HepG2 (cell line): ENCODE data around the gene GPBAR1. TPM values are rescaled to one million over a fixed set of nuclear protein-coding genes. Genes with fewer than 3 reads are reported as not detected.
A peak's percentile ranks its signal among the peaks of the same experiment; 100 is the strongest.

Experiments used
- HCFC1 ChIP-seq: fragments of 150-350 bp; IDR thresholded peaks from 2 replicates; pipeline ENCODE4 v1.6.1; 2014; ENCODE audit warnings: low read depth, low read length
- ISL2 ChIP-seq: sonication (generic); formaldehyde crosslinking; IDR thresholded peaks from 2 replicates; pipeline ENCODE4 v1.5.0; 2020; ENCODE audit warnings: missing genetic modification reagents
- KDM3A ChIP-seq: IDR thresholded peaks from 2 replicates; pipeline ENCODE4 v1.6.1; 2018; ENCODE audit warnings: low read depth, missing compliant biosample characterization
- KMT2B ChIP-seq: IDR thresholded peaks from 2 replicates; pipeline ENCODE4 v1.6.1; 2016; ENCODE audit warnings: missing genetic modification reagents, missing compliant biosample characterization
- MAFK ChIP-seq, 2 experiments: IDR thresholded peaks in 1 of 2; conservative IDR thresholded peaks in 1 of 2; 2 replicates each; pipeline ENCODE4 v1.6.1; 2011; ENCODE audit warnings: improper control_type of control experiment in 2 of 2, low read length in 2 of 2
- MTA3 ChIP-seq: sonication (generic); formaldehyde crosslinking; IDR thresholded peaks from 2 replicates; pipeline ENCODE4 v1.4.0; 2020; ENCODE audit warnings: missing genetic modification reagents
- NR3C1 ChIP-seq: sonication (generic); formaldehyde crosslinking; IDR thresholded peaks from 2 replicates; pipeline ENCODE4 v1.4.0; 2020; ENCODE audit warnings: missing genetic modification reagents
- PCBP1 ChIP-seq: fragments of 200-400 bp; formaldehyde crosslinking; IDR thresholded peaks from 2 replicates; pipeline ENCODE4 v1.6.1; 2017; ENCODE audit warnings: mild to moderate bottlenecking, low read depth, low read length, borderline replicate concordance
- RARA ChIP-seq: IDR thresholded peaks from 2 replicates; pipeline ENCODE4 v1.6.1; 2016; ENCODE audit warnings: missing genetic modification reagents, missing compliant biosample characterization
- SIN3A ChIP-seq: IDR thresholded peaks from 2 replicates; pipeline ENCODE4 v1.6.1; 2011; ENCODE audit warnings: low read depth, mild to moderate bottlenecking, control low read depth, low read length, borderline replicate concordance
- SNAPC2 ChIP-seq: sonication (generic); formaldehyde crosslinking; IDR thresholded peaks from 2 replicates; pipeline ENCODE4 v1.8.1; 2022; ENCODE audit warnings: mild to moderate bottlenecking, missing genetic modification reagents
- YEATS2 ChIP-seq: sonication (generic); formaldehyde crosslinking; IDR thresholded peaks from 2 replicates; pipeline ENCODE4 v1.4.0; 2020; ENCODE audit warnings: missing genetic modification reagents, borderline replicate concordance
- ZMAT3 ChIP-seq: sonication (generic); formaldehyde crosslinking; conservative IDR thresholded peaks from 2 replicates; pipeline ENCODE4 v1.7.0; 2021; ENCODE audit warnings: missing genetic modification reagents
- ZNF232 ChIP-seq: sonication (generic); formaldehyde crosslinking; IDR thresholded peaks from 2 replicates; pipeline ENCODE4 v1.4.0; 2020; ENCODE audit warnings: missing genetic modification reagents, borderline replicate concordance
- ZNF329 ChIP-seq: sonication (generic); formaldehyde crosslinking; IDR thresholded peaks from 2 replicates; pipeline ENCODE4 v1.9.0; 2021; ENCODE audit warnings: low read depth, mild to moderate bottlenecking, missing genetic modification reagents
- ZNF616 ChIP-seq: sonication (generic); formaldehyde crosslinking; IDR thresholded peaks from 2 replicates; pipeline ENCODE4 v1.5.0; 2020; ENCODE audit warnings: low read depth, mild to moderate bottlenecking, missing genetic modification reagents
- ZNF746 ChIP-seq: sonication (generic); formaldehyde crosslinking; IDR thresholded peaks from 2 replicates; pipeline ENCODE4 v1.8.0; 2022; ENCODE audit warnings: mild to moderate bottlenecking, missing genetic modification reagents
- ZNF878 ChIP-seq: sonication (generic); formaldehyde crosslinking; IDR thresholded peaks from 2 replicates; pipeline ENCODE4 v1.8.1; 2023; ENCODE audit warnings: mild to moderate bottlenecking, missing genetic modification reagents, moderate library complexity
- ZSCAN22 ChIP-seq: sonication (generic); formaldehyde crosslinking; IDR thresholded peaks from 2 replicates; pipeline ENCODE4 v1.4.0; 2020; ENCODE audit warnings: mild to moderate bottlenecking, missing genetic modification reagents
- ZSCAN9 ChIP-seq: IDR thresholded peaks from 2 replicates; pipeline ENCODE4 v1.6.1; 2016; ENCODE audit warnings: borderline replicate concordance
- polyA plus RNA-seq, 8 experiments: library from polyadenylated mRNA; depleted of rRNA in 3 of 8; stranded (reverse) in 7 of 8; unstranded in 1 of 8; fragments of >200 nt; fragmentation: Illumina TruSeq in 4 of 8; extraction: Trizol in 4 of 8; gene quantifications; 2 replicates each; pipeline versions ENCODE4 v1.2.1 to v1.2.3, GENCODE V29; 2011 to 2016; ENCODE audit warnings: low read depth in 4 of 8, missing spikeins in 1 of 8, mixed read lengths in 1 of 8; ENCODE audit not compliant: insufficient read depth in 1 of 8
- total RNA-seq, 5 experiments: library from RNA; depleted of rRNA; stranded (reverse); fragments of >200 nt; fragmentation: Illumina TruSeq; extraction: Trizol; gene quantifications; 2 replicates each; pipeline ENCODE4 v1.2.3, GENCODE V29; 2016; ENCODE audit warnings: low read depth in 1 of 5
- TF ChIP-seq, protein P1 (sequence below): sonication (generic); formaldehyde crosslinking; conservative IDR thresholded peaks from 2 replicates; pipeline ENCODE4 v1.8.0; 2022; ENCODE audit warnings: low read depth, missing genetic modification reagents
- TF ChIP-seq, protein P2 (sequence below): sonication (generic); formaldehyde crosslinking; IDR thresholded peaks from 2 replicates; pipeline ENCODE4 v1.8.0; 2022; ENCODE audit warnings: missing genetic modification reagents, mild to moderate bottlenecking, inconsistent platforms, borderline replicate concordance
- TF ChIP-seq, protein P3 (sequence below): IDR thresholded peaks from 2 replicates; pipeline ENCODE4 v1.6.1; 2016; ENCODE audit warnings: missing compliant biosample characterization, missing genetic modification reagents, borderline replicate concordance
- TF ChIP-seq, protein P4 (sequence below), 2 experiments: sonication (generic) in 1 of 2; formaldehyde crosslinking in 1 of 2; IDR thresholded peaks; 2 replicates each; pipeline versions ENCODE4 v1.4.0 to v1.6.1; 2018 to 2020; ENCODE audit warnings: missing genetic modification reagents in 2 of 2, borderline replicate concordance in 1 of 2, low read depth in 1 of 2, mild to moderate bottlenecking in 1 of 2, missing biosample characterization in 1 of 2

GPBAR1 gene
- total and polyA plus RNA-seq, 2 of the 13 experiments (the other 11 are each of a cell fraction or from before 2014, with no cell fraction given), result 0.05 to 0.09 TPM

DNA sequence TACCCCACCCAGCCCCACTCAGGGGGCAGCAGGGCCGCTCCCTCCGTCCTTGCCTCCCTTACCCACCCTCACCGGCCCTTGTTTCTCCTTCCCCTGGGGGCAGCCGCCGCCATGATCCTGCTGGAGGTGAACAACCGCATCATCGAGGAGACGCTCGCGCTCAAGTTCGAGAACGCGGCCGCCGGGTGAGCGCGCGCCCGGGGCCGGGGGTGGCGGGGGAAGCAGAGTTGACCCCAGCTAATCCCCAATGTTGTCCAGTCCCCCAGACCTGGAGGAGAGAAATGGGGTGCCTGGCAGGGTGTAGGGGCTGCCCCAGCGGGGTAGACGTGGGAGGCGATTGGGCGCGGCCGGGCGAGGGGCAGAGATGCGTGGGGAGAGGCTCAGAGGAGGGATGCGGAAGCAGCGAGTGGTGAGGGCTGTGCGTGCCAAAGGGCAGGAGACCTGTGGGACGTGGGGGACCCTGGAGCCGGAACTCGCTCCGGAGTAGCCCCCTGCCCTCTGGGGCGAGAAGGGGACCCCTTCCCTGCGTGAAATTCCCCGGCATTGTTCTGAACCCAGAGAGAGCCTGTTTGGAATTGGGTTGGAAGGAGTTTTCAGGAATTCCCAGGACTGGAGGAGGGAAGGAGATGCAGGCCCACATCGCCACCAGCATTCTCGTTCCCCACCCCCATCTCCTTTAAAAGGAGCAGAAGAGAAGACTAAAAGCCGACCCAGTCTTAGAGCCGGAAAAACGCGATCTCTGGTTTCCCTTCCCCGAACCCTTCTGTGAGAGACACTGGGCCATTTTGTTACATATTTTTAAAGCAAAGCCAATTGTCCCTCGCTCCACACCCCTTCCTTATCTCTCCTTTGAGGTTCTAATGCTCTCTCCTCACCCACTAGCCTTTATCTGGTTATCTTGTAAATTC lies 43.2 kb upstream of the GPBAR1 start (continued):
- TF ChIP-seq PCBP1 (no peak), SIN3A (peak; percentile 77; the same call in 1 of the 2 replicates), ZSCAN22 (no peak), RARA (no peak), ISL2 (CRISPR knock-in tag) (no peak), ZNF878 (CRISPR knock-in tag) (no peak), MAFK (conservative IDR thresholded peaks at IDR 0.05 in 1 of 2, IDR thresholded peaks at IDR 0.05 in 1 of 2; ENCODE audit: low read length in 2 of 2) (no peak), ZNF616 (CRISPR knock-in tag) (no peak), NR3C1 (no peak), KDM3A (CRISPR knock-in tag) (no peak), ZNF232 (no peak), ZNF746 (CRISPR knock-in tag) (peak; percentile 80; the same call in 1 of the 2 replicates), ZSCAN9 (no peak), YEATS2 (CRISPR knock-in tag) (no peak), ZNF329 (0 out of 2 replicates have a peak, but pooled peaks have one; percentile 15), SNAPC2 (CRISPR knock-in tag) (no peak), ZMAT3 (CRISPR knock-in tag) (no peak), KMT2B (peak; percentile 12; the same call in 1 of the 2 replicates), MTA3 (CRISPR knock-in tag) (no peak), HCFC1 (no peak)
- TF ChIP-seq, protein P1, sequence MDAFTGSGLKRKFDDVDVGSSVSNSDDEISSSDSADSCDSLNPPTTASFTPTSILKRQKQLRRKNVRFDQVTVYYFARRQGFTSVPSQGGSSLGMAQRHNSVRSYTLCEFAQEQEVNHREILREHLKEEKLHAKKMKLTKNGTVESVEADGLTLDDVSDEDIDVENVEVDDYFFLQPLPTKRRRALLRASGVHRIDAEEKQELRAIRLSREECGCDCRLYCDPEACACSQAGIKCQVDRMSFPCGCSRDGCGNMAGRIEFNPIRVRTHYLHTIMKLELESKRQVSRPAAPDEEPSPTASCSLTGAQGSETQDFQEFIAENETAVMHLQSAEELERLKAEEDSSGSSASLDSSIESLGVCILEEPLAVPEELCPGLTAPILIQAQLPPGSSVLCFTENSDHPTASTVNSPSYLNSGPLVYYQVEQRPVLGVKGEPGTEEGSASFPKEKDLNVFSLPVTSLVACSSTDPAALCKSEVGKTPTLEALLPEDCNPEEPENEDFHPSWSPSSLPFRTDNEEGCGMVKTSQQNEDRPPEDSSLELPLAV (CRISPR knock-in tag), result no peak
- TF ChIP-seq, protein P2, sequence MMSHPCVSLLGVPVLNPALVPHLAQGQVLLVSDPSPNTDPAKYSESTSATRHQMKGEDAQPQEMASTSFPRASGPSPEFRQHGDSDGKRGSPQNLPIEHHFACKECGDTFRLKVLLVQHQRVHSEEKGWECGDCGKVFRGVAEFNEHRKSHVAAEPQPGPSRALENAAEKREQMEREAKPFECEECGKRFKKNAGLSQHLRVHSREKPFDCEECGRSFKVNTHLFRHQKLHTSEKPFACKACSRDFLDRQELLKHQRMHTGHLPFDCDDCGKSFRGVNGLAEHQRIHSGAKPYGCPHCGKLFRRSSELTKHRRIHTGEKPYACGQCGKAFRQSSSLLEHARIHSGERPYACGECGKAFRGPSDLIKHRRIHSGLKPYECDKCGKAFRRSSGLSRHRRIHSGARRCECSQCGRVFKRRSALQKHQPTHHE (CRISPR knock-in tag), result no peak
- TF ChIP-seq, protein P3, sequence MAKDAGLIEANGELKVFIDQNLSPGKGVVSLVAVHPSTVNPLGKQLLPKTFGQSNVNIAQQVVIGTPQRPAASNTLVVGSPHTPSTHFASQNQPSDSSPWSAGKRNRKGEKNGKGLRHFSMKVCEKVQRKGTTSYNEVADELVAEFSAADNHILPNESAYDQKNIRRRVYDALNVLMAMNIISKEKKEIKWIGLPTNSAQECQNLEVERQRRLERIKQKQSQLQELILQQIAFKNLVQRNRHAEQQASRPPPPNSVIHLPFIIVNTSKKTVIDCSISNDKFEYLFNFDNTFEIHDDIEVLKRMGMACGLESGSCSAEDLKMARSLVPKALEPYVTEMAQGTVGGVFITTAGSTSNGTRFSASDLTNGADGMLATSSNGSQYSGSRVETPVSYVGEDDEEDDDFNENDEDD (CRISPR knock-in tag), result 0 out of 2 replicates have a peak, but pooled peaks have one; percentile 9
- TF ChIP-seq, protein P4, sequence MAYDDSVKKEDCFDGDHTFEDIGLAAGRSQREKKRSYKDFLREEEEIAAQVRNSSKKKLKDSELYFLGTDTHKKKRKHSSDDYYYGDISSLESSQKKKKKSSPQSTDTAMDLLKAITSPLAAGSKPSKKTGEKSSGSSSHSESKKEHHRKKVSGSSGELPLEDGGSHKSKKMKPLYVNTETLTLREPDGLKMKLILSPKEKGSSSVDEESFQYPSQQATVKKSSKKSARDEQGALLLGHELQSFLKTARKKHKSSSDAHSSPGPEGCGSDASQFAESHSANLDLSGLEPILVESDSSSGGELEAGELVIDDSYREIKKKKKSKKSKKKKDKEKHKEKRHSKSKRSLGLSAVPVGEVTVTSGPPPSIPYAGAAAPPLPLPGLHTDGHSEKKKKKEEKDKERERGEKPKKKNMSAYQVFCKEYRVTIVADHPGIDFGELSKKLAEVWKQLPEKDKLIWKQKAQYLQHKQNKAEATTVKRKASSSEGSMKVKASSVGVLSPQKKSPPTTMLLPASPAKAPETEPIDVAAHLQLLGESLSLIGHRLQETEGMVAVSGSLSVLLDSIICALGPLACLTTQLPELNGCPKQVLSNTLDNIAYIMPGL (CRISPR knock-in tag; IDR thresholded peaks at IDR 0.05; ENCODE audit: borderline replicate concordance in 1 of 2, low read depth in 1 of 2), result peak; percentile 1 to 3; a peak in 1 of 4 replicates
